ENCODE results near the gene CCDC180.
"Not testable (repeated sequence)": the region's sequence is repeated elsewhere in the genome, so short reads cannot be mapped to it uniquely, and the experiment has no call there.

CCDC180 gene

GRCh38 chr9:97311798-97312500 lies 4.5 kb downstream of the CCDC180 start:
- no peak for DNase-seq

GRCh38 chr9:97312556-97312955 lies 5.1 kb downstream of the CCDC180 start:
- DNase-seq, result no peak

GRCh38 chr9:97313243-97313642 lies 5.8 kb downstream of the CCDC180 start:
- DNase-seq, result no peak

GRCh38 chr9:97313746-97314145 lies 6.3 kb downstream of the CCDC180 start:
- no peak for DNase-seq

GRCh38 chr9:97314503-97314902 lies 7.0 kb downstream of the CCDC180 start:
- DNase-seq, result no peak

- no peak for DNase-seq
Observed at GRCh38 chr9:97315550-97315949, 8.1 kb downstream of the CCDC180 start.

- DNase-seq, result no peak
Observed at GRCh38 chr9:97316904-97317303, 9.4 kb downstream of the CCDC180 start.

GRCh38 chr9:97318433-97318832 lies 11.0 kb downstream of the CCDC180 start:
- DNase-seq, result no peak

GRCh38 chr9:97319395-97319794 lies 11.9 kb downstream of the CCDC180 start:
- DNase-seq, result no peak

- no peak for DNase-seq
Observed at GRCh38 chr9:97320080-97320642, 12.7 kb downstream of the CCDC180 start.

GRCh38 chr9:97321251-97321650 lies 13.8 kb downstream of the CCDC180 start:
- no peak for DNase-seq

GRCh38 chr9:97321691-97322090 lies 14.2 kb downstream of the CCDC180 start:
- no peak for DNase-seq

GRCh38 chr9:97322105-97322504 lies 14.6 kb downstream of the CCDC180 start:
- no peak for DNase-seq

GRCh38 chr9:97324954-97325353 lies 17.5 kb downstream of the CCDC180 start:
- DNase-seq, result no peak

GRCh38 chr9:97327562-97327961 lies 20.1 kb downstream of the CCDC180 start:
- no peak for DNase-seq

GRCh38 chr9:97332993-97333392 lies 25.5 kb downstream of the CCDC180 start:
- DNase-seq, result no peak

- DNase-seq, result not testable (repeated sequence)
Observed at GRCh38 chr9:97335622-97336021, 28.2 kb downstream of the CCDC180 start.

- DNase-seq, result no peak
Observed at GRCh38 chr9:97348871-97349270, 41.4 kb downstream of the CCDC180 start.

GRCh38 chr9:97349400-97349799 lies 41.9 kb downstream of the CCDC180 start:
- DNase-seq, result no peak

- DNase-seq, result no peak
Observed at GRCh38 chr9:97354637-97355036, 47.2 kb downstream of the CCDC180 start.

GRCh38 chr9:97357056-97357455 lies 49.6 kb downstream of the CCDC180 start:
- DNase-seq, result no peak
